HG02678 (cell line): ENCODE results near the gene TBL2.
"Not testable (repeated sequence)": the region's sequence is repeated elsewhere in the genome, so short reads cannot be mapped to it uniquely, and the experiment has no call there.

ENCODE experiments used
- ATAC-seq: cut with Tn5 transposase; IDR thresholded peaks from one replicate; pipeline ENCODE4 v1.9.1; 2021; ENCODE audit warnings: mild to moderate bottlenecking, moderate library complexity; ENCODE audit not compliant: unreplicated experiment

The TBL2 gene

DNA sequence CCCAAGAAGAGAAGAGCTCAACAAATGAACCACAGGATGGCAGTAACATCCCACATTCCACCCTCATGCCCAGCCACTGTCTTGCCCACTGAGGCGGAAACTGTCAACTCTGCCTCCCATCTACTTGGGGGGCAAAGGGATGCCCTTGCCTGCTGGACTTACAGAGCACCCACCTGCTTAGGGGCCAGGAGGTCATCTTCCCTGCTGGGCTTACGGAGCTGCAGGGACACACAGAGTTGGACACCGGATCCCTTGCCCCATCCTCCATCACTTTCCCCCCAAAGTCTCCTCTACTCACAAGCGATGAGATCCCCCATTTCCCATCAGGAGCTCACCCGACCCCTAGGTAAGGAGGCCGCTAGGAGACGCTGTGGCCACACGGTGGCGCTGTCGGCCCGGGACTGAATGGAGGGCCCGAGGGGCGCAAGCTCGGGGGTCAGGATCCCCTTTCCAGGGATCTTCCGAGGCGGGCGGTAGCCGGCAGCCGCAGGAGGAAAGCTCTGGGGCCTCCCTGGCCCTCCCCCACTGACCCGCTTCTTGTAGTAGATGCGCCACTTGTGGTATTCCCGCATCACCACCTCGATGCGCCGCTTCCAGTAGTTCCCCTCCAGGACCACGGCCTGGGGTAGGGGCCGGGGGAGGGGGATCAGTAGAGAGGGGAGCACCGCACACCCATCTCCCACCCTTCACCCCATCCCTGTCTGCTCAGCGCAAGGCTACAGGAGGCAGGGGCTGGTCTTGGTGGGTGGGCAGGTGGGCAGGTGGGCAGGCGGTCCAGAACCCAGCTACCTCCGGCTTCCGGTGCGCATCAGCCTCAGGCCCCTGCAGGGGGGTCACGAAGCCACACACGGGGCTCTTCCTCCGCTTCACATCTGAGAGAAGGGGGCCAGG lies 28.7 kb upstream of the TBL2 start:
- no peak for ATAC-seq

DNA sequence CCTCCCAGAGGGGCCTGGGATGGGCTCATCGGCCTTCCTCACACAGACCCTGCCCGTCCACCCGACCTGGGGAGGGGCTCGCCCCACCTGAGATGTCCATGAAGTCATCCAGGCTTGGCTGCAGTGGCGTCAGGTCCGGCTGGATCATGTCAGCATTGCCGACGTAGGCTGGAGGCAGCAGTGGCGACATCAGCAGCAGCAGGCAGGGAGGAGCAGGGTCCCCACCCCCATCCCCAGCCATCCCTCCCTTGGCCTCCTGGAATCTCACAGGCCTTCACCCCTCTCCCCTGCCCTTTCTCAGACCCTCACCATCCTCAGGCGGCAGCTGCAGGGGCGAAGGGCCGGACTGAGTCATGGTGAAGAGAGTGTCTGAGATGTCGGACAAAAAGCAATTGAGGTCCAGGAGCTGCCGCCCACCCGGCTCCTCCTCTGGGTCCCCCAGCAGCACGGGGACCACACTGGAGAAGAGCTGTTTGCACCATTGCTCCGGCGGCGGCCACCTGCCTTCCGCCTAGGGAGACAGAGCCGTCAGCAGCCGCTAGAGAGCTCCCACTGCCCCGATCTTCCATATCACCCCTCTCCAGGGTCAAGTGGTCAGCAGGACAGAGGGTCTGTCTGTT lies 27.3 kb upstream of the TBL2 start:
- no peak for ATAC-seq

DNA sequence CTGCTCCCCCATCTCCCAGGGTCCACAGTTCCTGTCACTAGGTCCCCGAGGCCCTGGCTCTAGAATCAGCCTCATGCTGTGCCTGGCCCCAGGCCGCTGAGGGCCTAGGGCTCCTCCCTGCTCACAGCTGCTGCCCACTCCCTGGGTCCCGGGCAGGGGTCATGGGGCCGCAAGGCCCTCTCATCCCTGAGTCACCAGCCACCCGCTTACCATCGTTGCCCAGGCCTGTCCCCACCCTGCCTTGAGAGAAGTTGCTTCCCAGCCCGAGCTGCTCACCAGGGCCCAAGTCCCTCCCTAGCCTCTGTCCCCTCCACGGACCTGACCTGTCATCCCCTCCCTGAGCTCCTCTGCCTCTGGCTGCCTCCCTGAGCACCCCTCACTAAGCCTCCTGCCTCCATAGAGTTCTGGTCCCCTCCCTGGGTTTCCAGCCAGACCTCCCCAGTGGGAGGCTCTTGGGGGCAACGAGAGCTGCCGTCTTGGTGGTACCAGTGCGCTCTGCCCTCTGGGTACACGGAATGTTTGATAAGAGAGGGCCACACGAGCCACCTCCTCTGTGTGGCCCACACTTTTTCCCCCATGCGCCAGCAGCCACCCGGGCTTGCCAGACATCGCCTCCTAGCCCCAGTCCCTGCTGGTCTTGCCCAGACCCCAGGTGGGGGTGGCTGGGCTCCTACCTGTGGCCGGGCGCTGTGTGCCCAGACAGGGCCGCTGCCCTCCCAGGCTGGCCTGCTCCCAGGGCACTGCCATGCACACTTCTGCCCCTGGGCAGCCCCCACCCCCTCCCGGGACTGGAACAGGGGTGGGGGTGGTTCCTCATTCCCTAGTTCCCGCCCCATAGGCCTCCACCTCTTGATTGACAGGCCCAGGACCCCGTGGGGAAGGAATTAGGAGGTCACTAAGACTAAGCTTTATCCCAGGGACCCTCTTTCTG lies 24.6 kb upstream of the TBL2 start:
- no peak for ATAC-seq

DNA sequence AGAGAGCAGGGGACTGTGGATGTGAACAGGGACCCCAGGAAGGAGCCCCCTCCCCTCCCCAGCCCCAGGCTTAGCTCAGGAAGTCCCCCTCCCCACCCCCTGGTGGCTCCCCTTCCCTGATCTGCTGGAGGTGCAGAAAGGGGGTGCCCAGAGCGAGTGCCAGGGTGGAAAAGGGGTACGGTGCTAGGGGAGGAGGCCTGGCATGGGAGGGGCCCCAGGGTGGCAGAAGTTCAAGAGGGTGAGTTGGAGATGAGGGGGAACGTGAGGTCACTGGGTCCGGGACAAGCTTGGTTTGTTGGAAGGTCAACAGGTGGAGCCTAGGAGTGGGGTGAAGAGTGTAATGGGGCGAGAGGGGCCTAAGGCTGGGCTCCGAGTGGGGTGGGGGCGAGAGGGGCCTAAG lies 21.5 kb upstream of the TBL2 start:
- ATAC-seq: no peak

DNA sequence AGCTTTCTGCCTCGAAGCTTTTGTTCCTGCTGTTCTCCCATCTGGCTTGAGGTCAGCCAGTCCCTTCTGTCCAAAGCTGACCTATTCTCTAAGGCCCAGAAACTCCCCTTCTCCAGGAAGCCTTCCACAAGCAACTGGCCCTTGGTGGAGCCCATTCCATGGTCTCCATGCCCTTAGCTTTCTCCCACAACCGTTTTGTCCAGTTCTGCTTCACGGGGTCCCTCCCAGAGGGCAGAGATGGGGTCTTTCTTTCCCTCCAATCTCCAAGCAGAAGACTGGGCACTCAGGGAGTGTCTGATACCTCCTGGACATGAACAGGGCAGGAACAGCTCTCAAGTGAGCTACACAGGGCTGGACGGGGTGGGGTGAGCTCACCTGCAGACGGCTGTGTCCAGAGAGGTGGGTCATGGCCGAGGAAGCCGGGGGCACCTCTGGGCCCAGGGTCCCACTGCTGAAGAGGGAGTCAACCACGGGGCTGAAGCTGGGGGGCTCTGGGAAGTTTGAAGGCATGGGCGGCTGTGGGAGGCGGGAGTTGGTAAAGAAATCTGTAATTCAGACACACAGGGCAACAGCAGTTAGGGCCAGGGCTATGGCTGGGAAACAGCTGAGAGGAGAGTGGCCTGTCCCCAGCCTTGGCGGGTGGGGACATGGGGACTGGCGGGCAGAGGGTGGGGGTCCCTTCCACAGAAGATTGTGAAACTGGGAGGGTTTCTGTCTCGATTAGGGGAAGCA lies 20.9 kb upstream of the TBL2 start:
- ATAC-seq: no peak

DNA sequence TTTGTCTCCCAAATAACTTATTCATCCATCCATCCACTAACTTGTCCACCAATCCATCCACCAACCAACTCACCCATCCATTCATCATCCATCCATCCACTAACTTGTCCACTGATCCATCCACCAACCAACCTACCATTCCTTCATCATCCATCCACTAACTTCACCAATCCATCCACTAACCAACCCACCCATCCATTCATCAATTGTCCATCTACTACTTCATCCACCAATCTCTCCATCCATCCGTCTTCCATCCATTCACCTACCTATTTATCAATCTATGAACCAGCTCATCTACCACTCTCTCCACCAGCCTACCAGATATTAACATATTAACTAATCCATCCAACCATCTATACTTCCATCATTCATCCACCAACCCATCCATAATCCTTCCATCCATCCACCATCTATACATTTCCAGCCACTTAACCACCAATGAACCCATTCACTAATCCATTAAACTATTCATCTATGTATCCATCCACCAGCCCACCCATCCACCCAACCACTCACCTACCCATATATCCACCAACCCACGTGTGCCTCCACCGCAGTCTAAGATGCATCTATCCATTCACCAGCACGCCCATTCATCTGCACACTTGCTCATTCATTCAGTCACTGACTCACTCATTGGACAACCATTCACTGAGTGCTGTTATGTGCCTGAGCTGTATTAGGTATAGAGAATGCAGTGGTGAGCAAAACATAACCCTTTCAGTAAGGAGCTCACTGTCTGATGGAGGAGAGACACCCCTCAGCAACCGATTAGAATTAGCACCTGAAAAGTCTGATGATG lies 19.8 kb upstream of the TBL2 start:
- ATAC-seq: no peak

DNA sequence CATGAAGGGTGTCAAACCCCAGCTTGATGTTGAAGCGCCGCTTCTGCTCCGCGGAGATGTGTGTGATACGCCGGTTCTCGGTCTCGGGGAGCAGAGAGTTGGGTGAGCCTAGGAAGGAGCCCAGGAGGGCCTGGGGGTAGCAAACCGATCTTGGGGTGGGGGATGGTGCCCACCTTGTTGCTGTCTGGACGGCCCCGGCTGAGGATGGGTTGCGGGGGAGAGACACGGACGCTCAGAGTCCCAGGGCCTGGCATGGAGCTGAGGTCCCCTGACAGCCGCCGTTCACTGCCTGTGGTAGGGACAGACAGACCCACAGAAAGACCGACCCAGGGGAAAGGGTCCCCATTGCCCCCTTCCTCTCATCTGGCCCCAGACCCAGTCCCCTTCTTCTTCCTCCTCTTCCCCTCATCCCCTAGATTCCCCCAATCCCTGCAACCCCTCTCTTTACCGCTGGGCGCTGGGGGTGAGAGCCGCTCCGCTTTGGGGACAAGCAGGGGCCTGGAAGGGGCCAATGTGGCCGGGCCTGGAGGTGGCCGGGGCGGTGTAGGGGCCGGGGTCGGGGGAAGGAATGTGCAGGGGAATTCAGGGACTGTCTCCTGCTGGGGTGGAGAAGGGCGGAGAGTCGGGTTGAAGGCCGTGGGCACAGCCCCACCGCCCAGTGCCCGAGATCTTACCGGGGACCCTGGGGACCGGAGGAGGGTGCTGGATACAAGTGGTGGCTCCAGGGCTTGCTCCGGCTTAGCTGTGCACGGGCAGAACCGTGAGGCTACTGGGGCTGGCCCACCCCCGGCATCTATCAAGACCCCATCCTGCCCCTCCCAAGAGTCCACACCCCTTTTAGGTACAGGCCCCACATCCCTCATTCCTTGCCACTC lies 18.0 kb upstream of the TBL2 start:
- ATAC-seq: no peak

DNA sequence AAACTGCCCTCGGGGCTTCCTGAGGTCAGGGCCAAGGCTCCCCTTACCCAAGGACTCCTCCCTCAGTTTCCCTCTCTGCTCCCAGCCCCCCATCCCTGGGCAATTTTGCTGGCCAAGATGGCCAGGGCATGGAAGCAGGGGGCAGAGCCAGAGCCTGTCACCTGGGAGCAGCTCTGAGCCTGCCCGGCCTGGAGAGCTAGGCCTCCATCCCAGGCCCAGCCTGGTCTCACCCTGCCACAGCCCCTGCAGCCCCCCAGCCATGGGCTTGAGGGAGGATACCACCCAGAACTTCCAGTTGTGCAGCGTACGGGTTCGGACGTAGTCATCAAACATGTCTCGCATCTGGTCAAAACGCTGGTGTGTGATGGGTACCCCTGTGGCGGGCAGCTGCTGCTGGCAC lies 17.0 kb upstream of the TBL2 start:
- ATAC-seq: no peak

DNA sequence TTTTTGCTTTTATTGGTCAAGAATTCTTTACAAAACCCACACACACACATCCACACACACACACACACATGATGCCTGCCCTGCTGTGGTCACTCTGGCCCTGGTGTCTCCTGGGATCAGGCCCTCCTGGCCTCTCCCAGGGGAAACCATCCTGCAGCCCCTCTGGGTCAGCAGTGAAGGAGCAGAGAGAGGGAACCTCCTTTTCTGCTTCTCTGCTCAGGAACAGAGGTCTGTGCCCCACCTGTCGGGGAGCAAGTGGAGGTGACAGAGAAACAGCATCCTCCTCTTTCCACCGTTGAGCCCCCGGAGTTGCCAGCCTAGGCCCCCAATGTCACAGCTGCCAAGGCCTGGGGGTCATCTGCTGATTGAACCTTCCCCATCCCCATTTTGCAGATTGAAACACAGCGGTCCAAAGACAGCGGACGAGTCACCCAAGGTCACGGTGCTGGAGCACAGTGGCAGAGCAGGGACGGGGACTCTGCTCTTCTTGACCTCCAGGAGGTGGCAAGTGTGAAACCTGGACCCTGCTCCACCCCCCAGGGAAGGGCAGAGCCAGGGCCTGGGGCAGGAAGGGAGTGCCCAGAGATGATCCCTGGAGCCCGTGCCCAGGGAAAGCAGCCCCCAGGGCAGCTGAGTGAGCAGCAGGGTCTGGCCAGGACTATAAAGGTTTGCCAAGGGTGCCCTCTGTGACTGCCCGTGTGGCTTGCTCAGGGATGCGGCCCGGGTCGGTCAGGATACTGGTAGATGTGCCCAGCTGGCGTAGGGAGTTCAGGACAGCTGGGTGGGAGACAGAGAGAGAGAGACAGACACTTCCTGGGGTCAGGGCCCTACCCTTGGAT lies 15.0 kb upstream of the TBL2 start:
- no peak for ATAC-seq

DNA sequence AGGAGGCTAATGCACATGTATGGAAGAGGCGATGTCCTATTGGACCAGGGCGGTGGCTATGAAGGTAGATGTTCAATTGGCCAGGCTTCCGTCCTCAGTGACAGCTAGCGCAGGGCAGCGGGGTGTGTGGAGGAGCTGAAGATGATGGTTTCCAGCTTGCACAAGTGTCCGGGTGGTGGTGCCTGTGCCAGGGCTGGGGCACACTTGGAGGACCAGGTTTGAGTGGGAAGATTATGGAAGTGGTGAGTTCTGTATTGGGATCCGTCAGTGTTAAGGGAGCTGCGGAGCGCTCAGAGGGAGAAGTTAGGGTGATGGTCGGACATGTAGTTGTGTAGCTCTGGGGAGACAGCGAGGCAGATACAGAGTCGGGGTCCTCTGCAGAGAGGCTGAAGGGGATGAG lies 8.5 kb upstream of the TBL2 start:
- ATAC-seq: no peak

DNA sequence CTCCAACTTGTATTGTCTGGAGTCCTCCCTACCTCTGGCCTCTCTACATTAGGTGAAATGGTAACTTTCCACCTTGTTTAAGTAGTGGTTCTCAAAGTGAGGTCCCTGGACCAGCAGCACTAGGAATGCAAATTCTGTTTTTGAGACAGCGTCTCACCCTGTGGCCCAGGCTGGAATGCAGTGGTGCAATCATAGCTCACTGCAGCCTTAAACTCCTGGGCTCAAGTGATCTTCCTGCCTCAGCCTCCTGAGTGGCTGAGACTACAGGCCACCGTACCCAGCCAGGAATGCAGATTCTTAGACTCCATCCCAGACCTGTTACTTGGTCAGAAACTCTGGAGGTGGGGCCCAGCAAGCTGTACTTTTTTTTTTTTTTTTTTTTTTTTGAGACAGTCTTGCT lies 6.8 kb upstream of the TBL2 start:
- no peak for ATAC-seq

DNA sequence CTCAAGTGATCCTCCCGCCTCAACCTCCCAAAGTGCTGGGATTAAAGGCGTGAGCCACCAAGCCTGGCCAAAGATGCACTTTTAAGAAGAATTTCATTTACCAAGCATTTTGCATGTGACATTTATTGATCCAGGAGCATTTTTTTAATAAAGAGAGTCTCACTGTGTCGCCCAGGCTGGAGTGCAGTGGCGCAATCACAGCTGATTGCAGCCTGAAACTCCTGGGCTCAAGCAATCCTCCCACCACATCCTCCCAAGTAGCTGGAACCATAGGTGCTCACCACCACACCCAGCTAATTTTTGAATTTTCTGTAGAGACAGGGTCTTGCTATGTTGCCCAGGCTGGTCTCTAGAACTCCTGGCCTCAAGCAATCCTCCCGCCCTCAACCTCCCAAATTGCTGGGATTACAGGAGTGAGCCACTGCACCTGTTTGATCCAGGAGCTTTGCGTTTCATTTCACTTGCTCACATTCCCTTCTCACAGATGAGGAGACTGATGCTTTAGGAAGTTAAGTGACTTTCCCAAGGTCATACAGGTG lies 4.4 kb upstream of the TBL2 start:
- ATAC-seq: no peak

DNA sequence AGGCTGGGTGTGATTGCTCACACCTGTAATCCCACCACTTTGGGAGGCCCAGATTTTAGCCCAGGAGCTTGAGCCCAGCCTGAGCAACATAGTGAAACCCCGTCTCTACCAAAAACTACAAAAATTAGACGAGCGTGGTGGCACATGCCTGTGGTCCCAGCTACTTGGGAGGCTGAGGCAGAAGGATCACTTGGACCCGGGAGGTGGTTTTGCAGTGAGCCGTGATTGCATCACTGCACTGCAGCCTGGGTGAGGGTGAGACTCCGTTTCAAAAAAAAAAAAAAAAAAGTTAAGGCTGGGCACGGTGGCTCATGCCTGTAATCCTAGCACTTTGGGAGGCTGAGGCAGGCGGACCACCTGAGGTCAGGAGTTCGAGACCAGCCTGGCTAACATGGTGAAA lies 2.6 kb upstream of the TBL2 start:
- ATAC-seq: not testable (repeated sequence)

DNA sequence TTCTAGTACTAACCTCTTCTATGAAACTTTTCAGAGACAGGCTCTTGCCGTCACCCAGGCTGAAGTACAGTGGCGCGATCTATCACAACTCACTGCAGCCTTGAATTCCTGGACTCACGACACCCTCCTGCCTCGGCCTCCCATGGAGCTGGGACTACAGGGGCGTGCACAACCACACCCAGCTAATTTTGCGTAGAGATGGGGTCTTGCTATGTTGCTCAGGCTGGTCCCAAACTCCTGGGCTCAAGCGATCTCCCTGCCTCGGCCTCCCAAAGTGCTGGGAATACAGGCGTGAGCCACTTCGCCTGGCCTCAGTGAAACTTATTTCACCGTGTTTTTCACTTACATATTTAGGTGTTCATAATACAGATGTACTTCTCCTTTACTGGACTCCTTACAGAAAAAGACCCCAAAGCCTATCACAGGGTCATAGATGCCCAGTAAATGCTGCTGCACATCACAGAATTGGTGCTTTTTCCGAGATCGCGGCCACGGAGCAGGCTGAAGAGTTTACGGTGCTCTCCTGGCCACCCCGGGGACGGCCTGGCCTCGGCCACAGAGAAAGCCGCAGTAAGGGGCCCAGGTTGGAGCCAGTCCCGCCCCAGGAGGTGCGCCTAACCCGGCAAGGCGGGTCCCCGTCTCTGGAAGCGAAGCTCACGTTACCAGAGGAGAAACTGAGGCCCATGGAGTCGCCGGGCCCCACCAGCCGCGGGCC lies 595 bp downstream of the TBL2 start:
- ATAC-seq: peak; percentile 9

DNA sequence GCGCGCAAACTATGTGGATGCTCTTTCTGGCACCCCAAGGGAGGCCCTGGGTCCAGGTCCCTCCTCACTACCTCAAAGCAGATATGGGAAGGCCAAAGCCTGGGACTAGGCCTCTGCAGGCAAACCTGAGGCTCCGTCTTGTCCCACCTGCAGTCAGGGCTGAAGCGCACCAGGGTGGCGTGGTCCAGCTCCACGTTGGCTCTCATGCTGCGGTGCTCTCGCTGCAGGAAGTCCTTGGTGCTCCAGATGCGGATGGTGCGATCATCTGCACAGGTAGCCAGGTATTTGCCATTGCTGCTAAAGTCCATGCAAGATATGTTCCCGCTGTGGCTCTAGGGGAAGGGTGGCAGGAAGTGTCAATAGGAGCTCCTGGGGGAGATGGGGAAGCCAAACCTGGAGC lies 4.6 kb downstream of the TBL2 start:
- ATAC-seq: no peak

DNA sequence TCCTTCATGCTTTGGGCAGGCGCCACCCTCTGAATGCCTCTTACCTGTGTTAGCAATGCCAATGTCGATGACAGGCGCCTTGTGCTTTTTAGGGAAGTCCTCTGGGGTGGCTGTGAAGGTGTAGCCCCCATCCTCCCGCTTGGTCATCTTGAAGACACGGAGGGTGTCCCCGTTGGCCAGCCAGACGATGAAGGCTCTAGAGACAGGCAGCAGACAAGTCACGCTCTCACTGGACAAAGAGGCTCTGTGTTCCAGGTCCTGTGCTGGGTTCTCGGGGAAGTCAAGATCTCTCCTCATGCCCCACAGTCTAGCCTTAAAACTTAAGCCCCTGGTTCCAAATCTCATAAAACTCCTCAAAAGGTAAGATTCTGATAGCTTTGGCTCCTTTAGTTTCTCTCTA lies 5.1 kb downstream of the TBL2 start:
- no peak for ATAC-seq

DNA sequence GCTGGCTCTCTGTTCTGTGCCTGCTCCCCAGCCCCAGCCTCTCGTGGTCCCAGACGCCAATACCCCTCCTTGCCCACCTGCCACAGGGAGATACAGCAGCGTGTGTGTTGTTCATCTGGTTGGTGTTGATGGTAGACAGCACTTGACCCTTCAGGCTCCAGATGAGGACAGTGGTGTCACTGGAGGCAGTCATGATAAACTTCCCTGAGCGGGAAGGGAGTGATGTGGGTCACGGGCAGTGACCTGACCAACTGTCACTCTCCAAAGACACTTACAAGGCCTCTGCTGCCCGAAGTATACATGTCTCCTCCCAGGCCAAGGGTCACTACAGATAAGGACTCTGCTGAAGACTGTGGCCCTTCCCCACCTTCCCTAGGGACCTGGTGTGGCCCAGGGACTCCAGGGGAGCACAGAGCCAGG lies 5.6 kb downstream of the TBL2 start:
- no peak for ATAC-seq
